ENCODE results near the gene RELN. TPM values are rescaled to one million over a fixed set of nuclear protein-coding genes. Genes with fewer than 3 reads are reported as not detected.

Gene RELN
- polyA plus RNA-seq, 3 donors: 9.3 to 12.0 (median 12.0) TPM

DNA sequence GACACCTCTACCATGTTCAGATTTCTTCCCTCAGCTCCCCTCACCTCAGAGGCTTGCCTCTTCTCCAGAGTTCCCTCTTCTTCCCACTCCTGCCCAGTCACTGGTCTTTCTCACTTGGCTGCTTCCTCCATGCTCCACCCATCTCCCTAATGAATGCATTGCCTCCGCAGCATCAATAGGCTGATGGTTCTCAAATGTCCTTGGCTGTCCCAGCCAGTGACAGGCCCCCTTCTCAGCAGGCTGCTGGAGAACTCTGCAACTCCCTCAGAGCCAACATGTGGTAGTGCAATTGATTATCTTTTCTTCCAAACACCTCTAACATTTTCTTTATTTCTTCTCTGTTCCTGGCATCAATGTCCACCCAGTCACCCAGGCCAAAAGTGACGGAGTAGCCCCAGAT lies 218.2 kb downstream of the RELN start:
- DNase-seq (ENCODE audit: extremely low read depth in 1 of 11, low read depth in 9 of 11, low spot score in 4 of 11): no peak

DNA sequence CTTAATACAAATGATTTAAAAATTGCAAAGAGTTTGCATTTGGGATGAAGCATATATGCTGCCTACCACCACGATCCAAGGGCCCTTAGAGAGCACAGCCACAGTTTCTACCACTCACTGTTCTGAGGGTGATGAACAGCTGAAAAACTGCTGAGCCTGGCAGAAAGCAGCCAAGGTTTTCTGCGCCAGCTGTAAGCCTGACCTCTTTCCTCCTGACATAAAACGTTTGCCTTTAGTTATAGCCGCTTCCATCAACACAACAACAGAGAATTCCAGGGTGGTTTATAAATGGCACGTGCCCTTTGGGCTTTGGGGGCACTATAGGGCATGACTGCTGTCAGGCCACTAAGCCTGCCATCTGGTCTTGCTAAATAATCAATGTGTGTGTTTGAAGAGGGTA lies 222.8 kb downstream of the RELN start:
- peak in 1 of 11 donors; percentile 20 for DNase-seq (ENCODE audit: extremely low read depth in 1 of 11, low read depth in 9 of 11, low spot score in 4 of 11)

DNA sequence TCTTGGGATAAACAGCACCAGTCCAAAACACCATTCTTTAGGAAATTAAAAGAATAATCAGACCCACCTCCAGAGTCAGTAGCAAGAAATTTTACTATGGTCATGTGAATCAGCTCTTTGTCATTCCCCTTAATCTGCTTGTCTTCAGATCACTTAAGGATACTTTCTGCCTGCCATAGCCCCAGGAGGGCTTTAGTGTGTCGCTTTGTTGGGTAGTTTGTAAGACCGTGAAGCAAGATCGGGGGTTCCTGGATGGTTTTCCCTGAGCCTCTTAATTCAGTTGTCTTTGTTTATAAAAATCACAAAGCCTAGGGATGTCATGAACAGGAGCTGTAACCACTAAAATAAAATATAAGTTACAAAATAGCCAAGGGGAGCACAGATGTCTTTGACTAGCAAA lies 223.6 kb downstream of the RELN start:
- DNase-seq (ENCODE audit: extremely low read depth in 1 of 11, low read depth in 9 of 11, low spot score in 4 of 11): no peak

DNA sequence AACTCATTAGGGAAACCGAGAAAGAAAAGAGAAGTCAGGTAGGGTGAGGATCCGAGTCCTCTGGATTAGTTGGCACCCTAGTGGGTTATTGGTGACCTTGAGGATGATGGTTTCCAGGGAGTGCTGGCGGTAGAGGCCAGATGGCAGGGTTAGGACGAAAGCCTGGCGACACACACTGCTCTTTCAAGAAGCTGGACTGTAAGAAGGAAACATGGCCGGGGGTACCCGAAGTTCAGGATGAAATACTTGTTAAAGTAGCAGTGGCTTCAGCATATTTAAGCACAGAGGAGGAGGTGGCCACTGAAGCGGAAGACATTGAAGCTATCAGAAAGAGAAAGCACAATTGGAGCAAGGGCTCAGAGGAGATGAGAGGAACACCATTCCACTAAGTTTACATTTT lies 224.6 kb downstream of the RELN start:
- DNase-seq (ENCODE audit: extremely low read depth in 1 of 11, low read depth in 9 of 11, low spot score in 4 of 11): no peak

DNA sequence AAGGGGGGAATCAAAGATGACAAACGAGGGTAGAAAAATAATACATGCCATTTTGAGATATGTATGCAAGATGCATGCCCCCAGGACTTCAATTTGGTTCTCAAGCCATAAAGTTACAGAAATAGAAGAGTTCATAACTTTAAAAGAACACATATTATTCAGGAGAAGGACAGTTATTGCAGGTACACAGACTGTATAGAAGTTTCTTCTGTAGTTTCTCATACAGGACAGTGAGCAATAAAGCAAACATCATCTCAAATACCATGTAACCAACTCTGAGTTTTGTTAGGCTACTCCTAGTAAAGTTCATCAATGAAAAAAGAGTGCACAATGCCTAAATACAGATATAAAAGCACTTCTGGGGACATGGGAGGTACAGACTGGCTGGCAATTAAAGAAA lies 226.6 kb downstream of the RELN start:
- DNase-seq (ENCODE audit: extremely low read depth in 1 of 11, low read depth in 9 of 11, low spot score in 4 of 11): no peak

DNA sequence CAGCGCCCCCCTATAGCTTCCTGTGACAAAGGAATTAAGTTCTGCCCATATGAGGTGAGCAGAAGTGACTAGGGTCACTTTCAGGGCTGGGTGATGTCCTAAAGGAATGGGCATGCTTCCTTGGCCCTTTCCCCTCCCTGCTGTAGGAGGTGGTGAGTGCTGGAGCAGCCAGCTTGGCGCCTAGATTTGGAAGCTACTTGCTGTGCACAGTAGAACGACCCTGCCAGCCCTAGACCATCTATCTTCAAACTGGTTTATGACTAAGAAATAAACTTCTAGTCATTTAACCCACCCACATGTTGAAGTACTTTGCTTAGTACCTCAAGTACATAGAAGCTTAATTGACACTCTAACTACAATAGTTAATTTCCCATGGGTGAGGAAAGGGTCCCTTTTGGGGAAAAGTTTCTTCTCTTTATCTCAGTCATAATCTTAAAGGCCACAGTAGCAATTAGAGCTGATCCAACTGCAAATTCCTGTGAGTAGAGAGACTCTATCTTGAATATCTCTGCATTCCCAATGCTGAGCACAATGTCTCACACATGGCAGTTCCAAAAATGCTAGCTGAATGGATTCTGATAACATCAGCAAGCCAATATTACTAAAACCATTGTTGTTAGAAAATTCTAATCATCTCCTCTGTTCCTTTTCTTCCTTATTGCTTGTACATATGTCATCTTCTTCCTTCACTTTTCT lies 227.2 kb downstream of the RELN start:
- DNase-seq (ENCODE audit: extremely low read depth in 1 of 11, low read depth in 9 of 11, low spot score in 4 of 11): no peak

DNA sequence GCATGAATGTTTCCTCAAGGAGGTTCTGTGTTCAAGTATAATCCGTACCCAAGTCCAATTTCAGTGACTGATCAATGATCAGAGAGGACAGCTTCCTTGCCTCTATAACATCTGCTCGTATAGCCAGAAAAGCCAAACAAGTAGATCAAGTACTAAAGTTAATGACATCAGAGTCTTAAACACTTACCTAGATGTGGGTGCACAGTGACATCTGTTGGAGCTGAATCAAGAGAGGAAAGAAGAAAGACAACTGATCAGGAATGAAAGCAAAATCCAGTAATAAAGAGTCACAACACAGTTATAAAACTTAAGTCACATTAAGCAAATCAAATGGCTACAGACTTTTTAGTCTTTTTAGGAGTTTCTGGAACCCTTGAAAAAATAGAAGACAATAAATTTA lies 236.5 kb downstream of the RELN start:
- no peak for DNase-seq (ENCODE audit: extremely low read depth in 1 of 11, low read depth in 9 of 11, low spot score in 4 of 11)

DNA sequence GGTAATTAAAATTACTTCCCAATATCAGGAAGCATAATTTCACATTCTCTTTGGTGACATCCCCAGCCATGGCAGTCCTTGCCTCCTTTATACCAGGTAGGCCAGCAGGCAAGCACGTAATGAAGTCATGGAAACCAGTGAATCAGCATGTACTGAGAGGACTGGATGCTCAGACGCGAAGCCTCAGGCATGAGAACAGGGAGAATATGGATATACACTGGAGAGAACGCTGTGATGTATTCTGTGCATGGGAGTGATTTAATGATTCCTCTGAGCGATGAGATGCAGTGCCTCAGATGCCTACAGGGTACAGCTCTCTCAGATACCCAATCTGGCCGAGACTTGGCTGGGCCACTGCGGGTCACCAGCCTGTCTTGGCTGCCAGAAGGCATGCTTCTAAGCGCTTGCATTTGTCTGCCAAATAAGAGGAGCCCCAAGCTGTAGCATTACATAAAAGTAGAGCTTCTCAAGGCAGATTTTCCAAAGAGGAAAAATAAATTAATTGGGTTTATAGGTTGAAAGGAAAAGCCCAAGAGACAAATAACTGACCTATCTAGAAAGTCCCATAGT lies 238.1 kb downstream of the RELN start:
- DNase-seq (ENCODE audit: extremely low read depth in 1 of 11, low read depth in 9 of 11, low spot score in 4 of 11): no peak

DNA sequence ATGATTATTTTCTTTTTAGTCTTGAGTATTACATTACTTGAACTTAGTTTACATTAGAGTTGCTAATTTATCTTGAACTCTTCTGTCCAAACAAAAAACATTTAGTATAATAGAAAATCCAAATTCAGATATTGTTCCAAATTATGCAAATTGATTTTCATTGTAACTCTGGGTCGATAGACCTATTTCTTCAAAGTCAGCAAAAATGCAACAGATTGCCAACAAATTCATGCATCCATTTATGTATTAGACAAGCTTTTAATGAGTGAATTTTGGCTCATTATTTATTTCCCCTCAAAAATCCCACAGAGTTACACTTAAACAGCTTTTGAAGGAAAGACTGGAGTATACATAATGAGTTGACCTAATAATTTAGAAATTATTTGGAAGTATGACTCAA lies 240.8 kb downstream of the RELN start:
- no peak for DNase-seq (ENCODE audit: extremely low read depth in 1 of 11, low read depth in 9 of 11, low spot score in 4 of 11)

DNA sequence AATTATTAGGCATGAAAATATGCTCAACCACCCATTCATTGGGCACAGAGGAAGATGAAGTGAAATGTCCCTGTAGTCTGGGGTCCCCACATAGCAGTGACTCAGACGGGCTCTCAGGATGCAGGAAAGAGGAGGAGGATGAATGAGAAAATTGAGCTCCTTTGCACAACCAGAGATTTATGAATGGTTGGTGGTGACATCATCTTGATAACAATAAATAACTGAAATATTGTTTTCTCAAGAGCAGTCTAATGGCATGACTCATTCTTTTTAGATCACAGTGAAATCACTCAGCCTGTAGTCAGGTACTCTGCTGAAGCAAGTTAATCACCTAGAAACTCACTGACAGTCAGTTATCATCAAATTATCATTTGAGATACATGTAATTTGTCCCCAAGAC lies 254.1 kb downstream of the RELN start:
- no peak for DNase-seq (ENCODE audit: extremely low read depth in 1 of 11, low read depth in 9 of 11, low spot score in 4 of 11)

DNA sequence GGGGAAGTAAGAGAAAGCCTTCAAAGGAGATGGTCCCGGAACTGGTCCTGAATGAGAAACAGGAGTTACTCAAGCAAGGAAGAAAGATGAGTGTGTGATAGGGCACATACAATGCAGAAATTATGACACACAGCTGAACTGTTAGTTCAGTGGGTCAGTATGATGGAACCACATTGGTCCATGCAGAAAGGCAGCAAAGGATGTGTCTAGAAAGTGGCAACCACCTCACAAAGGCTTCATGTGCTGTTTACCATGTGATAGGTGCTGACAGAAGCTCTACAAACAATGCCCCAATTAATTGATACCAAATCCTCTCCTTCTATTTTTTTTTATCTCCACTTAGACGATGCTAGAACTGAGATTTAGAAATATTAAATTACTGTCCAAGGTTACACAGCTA lies 258.3 kb downstream of the RELN start:
- no peak for DNase-seq (ENCODE audit: extremely low read depth in 1 of 11, low read depth in 9 of 11, low spot score in 4 of 11)

DNA sequence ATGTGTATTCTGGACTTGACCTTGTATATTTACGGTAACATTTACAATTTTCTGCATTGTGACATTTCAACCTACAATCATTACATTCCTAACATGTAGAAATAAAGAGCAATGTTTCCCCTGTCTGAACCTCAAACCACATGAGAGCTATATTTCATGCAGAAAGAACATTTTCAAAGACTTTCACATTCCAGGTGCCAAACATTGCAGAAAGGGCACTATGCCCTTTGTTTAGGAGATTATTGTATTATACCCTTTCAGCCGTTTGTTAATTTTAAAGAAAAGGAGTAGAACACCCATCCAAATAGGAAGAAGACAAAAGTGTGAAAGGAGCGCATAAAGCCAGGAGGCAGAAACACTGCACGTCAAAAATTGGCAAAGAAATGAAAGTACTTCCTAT lies 260.4 kb downstream of the RELN start:
- DNase-seq (ENCODE audit: extremely low read depth in 1 of 11, low read depth in 9 of 11, low spot score in 4 of 11): no peak

DNA sequence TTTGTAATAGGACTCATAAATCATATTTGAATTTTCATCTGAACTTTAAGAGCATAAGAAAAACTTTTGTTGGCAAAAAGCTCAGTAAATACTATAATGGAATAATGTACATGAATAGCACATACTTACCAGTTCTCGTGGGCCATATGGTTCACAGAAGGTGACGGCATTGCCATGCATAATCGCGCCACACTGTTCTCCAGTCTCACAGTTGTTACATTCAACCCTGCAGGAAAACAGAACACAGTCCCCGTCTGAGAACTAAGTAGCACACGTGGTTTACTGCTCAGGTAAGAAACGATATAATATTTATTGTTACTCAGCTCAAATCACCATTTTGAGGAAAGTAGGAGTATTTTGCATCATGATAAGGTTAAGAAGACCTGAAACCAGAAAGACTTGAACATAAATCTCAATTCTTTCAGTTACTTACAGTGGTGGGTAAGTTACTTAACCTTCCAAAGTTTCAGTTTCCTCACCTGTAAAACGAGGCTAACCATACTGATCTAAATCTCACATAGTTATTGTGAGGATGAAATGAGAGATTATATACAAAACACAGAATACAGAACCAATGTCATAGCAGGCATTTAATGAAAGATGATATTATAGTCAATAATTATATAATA lies 261.4 kb downstream of the RELN start:
- no peak for DNase-seq (ENCODE audit: extremely low read depth in 1 of 11, low read depth in 9 of 11, low spot score in 4 of 11)

DNA sequence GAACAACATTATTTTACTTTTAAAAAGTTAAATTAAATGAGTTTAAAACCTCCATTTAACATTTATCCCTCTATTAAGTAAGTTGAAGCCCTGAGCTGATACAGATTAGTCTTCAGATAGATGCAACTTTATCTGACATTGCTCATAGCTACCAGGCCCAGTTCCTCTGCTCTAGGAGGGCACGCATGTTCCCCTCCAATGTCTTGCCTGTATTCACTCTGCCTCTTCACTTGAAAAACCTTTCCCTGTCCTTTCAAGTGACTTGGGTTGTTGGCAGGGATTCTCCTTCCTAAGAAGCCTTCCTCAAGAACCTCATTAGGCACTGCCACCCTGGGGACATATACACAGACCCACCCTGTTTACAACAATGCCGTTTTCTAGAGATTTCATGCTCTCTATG lies 270.4 kb downstream of the RELN start:
- DNase-seq (ENCODE audit: extremely low read depth in 1 of 11, low read depth in 9 of 11, low spot score in 4 of 11): no peak

DNA sequence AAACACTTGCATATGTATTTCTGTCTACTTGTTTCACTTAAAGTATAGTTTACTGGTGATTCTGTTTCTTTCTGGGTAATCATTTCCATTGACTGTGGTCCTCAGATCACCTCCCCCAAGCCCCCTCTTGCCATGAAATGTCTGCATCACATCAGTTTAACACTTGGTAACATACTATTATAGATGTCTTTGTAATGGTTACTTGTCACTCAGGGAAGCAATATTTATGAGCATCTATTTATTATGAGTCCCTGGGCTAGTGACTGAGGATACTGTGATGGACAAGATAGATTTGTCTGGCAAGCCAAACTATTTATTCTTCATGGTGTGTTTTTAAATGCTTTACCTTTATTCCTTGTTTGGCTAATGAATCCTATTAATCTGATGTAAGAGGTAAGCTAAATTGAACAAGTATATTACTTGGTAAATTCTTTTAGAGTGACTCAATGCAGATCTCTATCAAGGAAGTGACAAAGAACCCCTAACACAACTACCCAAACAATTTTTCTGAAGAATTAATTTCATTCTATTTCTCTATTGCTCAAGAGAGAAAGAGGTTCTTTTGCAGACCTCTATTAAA lies 270.9 kb downstream of the RELN start:
- DNase-seq (ENCODE audit: extremely low read depth in 1 of 11, low read depth in 9 of 11, low spot score in 4 of 11): no peak

DNA sequence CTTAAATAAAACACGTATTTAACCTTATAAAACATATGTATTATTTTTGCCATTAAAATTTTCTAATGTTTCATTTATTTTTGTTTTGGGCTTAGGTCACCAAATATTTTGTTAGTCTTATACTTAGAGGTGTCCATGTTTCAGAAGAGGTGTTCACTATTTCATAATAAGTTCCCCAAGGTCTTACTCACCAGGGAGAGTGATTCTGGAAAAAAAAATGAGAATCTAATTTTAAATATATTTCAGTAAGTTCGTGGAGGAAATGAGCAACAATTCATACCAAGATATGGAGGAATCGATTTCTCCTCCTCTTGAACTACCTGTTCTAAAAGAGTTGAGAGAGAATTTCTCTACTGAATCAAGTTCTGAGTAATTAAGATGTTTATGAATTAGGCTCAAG lies 271.9 kb downstream of the RELN start:
- DNase-seq (ENCODE audit: extremely low read depth in 1 of 11, low read depth in 9 of 11, low spot score in 4 of 11): no peak

DNA sequence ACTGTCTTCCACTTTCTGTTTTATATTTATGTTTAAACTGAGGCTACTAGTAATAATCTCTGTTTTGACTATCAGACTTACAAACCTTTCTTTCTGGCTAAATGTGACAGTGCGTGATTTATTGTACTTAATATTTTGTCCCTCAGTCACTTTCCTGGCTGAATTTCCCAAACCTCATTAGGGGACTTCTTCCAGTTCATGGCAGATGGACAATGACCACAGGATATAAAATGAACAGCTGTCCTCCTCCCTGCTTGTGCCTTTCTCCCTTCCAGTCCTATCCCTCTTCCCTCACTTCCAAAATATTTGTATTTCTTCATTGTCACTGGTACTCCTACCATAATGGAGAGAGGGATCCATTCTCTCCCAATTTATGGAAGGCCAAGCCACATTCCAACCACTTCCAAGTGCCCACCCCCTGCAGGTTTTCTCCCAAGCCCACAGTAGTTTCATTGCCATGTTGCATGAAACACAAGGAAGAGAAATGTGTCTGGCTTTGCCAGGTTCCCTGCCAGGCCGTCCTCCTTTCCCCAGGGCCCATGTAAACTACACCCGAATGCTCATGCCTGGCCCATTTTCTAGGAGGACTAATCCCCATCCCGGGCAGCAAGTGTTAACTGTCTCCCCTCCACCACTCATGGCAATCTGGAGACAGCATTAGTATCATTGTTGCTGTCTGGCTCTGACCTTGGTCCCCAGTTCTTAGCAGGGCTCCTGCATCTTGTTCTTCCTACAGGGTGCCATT lies 273.9 kb downstream of the RELN start:
- no peak for DNase-seq (ENCODE audit: extremely low read depth in 1 of 11, low read depth in 9 of 11, low spot score in 4 of 11)

DNA sequence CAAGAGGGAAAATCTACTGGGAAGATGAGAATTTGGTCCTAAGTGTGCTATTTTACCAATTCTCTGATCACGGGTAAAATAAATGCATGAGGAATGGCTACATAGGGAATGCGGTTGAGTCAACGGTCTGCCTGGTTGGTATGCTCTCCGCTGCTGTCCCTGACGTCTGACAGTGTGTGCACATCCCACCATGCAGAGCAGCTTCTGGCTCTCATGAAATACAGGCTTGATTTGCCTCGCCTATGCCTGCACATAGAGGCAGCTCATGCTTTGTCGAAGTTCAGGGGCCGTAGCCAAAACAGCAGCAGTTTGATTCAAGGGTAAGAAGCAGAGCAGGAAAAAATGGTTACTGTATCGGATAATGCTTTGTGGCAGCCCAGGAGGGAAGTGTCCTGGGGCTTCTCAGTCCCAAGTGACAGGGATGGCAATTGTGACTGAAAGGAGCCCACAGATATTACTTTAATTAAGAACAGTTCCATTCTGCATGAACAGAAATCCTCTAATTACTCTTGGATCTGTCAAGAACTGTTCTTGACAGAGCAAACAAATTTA lies 275.0 kb downstream of the RELN start:
- no peak for DNase-seq (ENCODE audit: extremely low read depth in 1 of 11, low read depth in 9 of 11, low spot score in 4 of 11)

DNA sequence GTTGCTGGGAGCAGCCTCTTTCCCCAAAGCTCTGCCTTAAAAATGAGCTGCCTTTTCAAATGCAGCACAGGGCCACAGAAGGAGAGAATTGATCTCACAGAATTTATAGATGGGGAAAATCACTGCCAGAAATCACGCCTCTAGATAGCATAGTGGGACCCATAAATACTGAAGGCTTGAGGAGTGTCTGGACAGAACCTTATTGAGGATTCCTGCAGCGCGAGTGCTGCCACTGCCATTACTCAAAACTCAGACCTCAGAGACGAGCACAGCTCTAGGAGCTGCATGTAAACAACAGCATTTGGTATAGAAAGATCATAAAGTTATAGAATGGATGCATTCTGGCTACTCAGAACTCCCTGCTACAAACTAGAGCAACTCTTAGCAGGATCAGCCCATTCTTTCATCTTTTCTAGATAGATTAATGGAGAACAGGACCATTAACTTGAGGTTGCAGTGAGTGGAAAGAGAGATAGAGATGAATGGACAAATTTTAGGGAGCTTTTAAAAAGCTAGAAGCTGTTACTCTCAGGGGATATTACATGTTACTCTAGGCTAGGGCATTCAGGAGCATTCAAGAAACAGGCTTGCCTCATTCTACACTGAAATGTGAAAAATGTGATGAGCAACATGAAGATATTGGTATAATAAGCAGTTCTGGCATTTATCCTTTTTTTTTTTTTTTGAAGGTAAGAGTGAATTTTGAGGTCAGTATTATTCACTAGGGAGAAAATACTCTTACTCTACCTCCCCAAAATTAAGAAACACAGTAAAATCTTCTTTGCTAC lies 276.3 kb downstream of the RELN start:
- no peak for DNase-seq (ENCODE audit: extremely low read depth in 1 of 11, low read depth in 9 of 11, low spot score in 4 of 11)
